T-helper 1 cell treated with Interleukin-12 subunit alpha and Interleukin-12 subunit beta and Interleukin-4 antibody, amounts not matched to agents 30 ng/mL and 1 ng/mL, for 36 hours (primary cell): ENCODE data around the gene ACTG2. TPM values are rescaled to one million over a fixed set of nuclear protein-coding genes. Genes with fewer than 3 reads are reported as not detected.
"Not testable (repeated sequence)": the region's sequence is repeated elsewhere in the genome, so short reads cannot be mapped to it uniquely, and the experiment has no call there.

Experiments
- intact Hi-C: fragments of 100-400 bp; cut with micrococcal nuclease; formaldehyde crosslinking; loops from one replicate; pipeline ENCODE4 v1.15.1; 2024
- total RNA-seq: library from RNA; stranded (reverse); gene quantifications from 2 replicates; pipeline ENCODE4 v1.2.3, GENCODE V29; 2022

ACTG2 gene
- total RNA-seq, 1 donor from 2014 or later, result not detected

- intact Hi-C loops, result no loop called here
Measured at GRCh38 chr2:73891276-73891901, 1.4 kb upstream of the ACTG2 start.

- intact Hi-C loops, result no loop called here
Measured at GRCh38 chr2:73893764-73894474, 1.1 kb downstream of the ACTG2 start.

- intact Hi-C loops, result no loop called here
Measured at GRCh38 chr2:73894475-73894850, 1.7 kb downstream of the ACTG2 start.

- intact Hi-C loops, result loop anchor here (5.0 kb wide), 1 partner anchor 38 kb away; no protein-coding TSS in a partner anchor
Measured at GRCh38 chr2:73894877-73895276, 2.1 kb downstream of the ACTG2 start.

- intact Hi-C loops, result loop anchor here (5.0 kb wide), 1 partner anchor 38 kb away; no protein-coding TSS in a partner anchor
Measured at GRCh38 chr2:73895473-73895872, 2.7 kb downstream of the ACTG2 start.

- intact Hi-C loops, result loop anchor here (2.0 to 5.0 kb wide), 2 partner anchors 30 to 39 kb away; partner anchors contain the start of gene DGUOK
Measured at GRCh38 chr2:73896362-73897239, 3.8 kb downstream of the ACTG2 start.

GRCh38 chr2:73897240-73897583 is 4.4 kb downstream of the ACTG2 start:
- intact Hi-C loops, result loop anchor here (2.0 to 5.0 kb wide), 2 partner anchors 30 to 40 kb away; partner anchors contain the start of gene DGUOK

- intact Hi-C loops, result loop anchor here (2.0 to 5.0 kb wide), 2 partner anchors 29 to 41 kb away; partner anchors contain the start of gene DGUOK
Measured at GRCh38 chr2:73897934-73898333, 5.1 kb downstream of the ACTG2 start.

GRCh38 chr2:73899801-73900336 is 7.1 kb downstream of the ACTG2 start:
- intact Hi-C loops, result loop anchor here (5.0 kb wide), 1 partner anchor 43 kb away; no protein-coding TSS in a partner anchor

GRCh38 chr2:73901143-73901542 is 8.3 kb downstream of the ACTG2 start:
- intact Hi-C loops, result no loop called here

GRCh38 chr2:73902284-73902683 is 9.5 kb downstream of the ACTG2 start:
- intact Hi-C loops, result no loop called here

GRCh38 chr2:73903313-73903712 is 10.5 kb downstream of the ACTG2 start:
- intact Hi-C loops, result no loop called here

- intact Hi-C loops, result not testable (repeated sequence)
Measured at GRCh38 chr2:73903949-73904613, 11.3 kb downstream of the ACTG2 start.

- intact Hi-C loops, result no loop called here
Measured at GRCh38 chr2:73904952-73905351, 12.1 kb downstream of the ACTG2 start.

GRCh38 chr2:73906847-73907505 is 14.2 kb downstream of the ACTG2 start:
- intact Hi-C loops, result no loop called here

GRCh38 chr2:73907840-73908452 is 15.1 kb downstream of the ACTG2 start:
- intact Hi-C loops, result loop anchor here (1.0 kb wide), 4 partner anchors 18 to 243 kb away; partner anchors contain the start of genes BOLA3 and DGUOK

GRCh38 chr2:73908689-73909652 is 16.2 kb downstream of the ACTG2 start:
- intact Hi-C loops, result loop anchor here (1.0 kb wide), 4 partner anchors 17 to 242 kb away; partner anchors contain the start of genes BOLA3 and DGUOK

- intact Hi-C loops, result no loop called here
Measured at GRCh38 chr2:73910873-73911547, 18.2 kb downstream of the ACTG2 start.
